HepG2 (cell line): ENCODE measurements around the gene RRP36. TPM values are rescaled to one million over a fixed set of nuclear protein-coding genes. Genes with fewer than 3 reads are reported as not detected.
A peak's percentile ranks its signal among the peaks of the same experiment; 100 is the strongest.

Experiments used
- CERS6 ChIP-seq: sonication (generic); formaldehyde crosslinking; IDR thresholded peaks from 2 replicates; pipeline ENCODE4 v1.5.0; 2020; ENCODE audit warnings: missing genetic modification reagents
- GATAD2A ChIP-seq: IDR thresholded peaks from 2 replicates; pipeline ENCODE4 v1.6.1; 2016
- KLF6 ChIP-seq: IDR thresholded peaks from 2 replicates; pipeline ENCODE4 v1.8.0; 2016; ENCODE audit warnings: missing biosample characterization, missing genetic modification reagents
- MAFK ChIP-seq, 2 experiments: IDR thresholded peaks in 1 of 2; conservative IDR thresholded peaks in 1 of 2; 2 replicates each; pipeline ENCODE4 v1.6.1; 2011; ENCODE audit warnings: improper control_type of control experiment in 2 of 2, low read length in 2 of 2
- MIXL1 ChIP-seq: IDR thresholded peaks from 2 replicates; pipeline ENCODE4 v1.6.1; 2016
- PRDM4 ChIP-seq: sonication (generic); formaldehyde crosslinking; IDR thresholded peaks from 2 replicates; pipeline ENCODE4 v1.9.0; 2021; ENCODE audit warnings: missing genetic modification reagents, borderline replicate concordance
- TARDBP ChIP-seq: sonication (generic); formaldehyde crosslinking; IDR thresholded peaks from 2 replicates; pipeline ENCODE4 v1.8.0; 2022; ENCODE audit warnings: mild to moderate bottlenecking, missing genetic modification reagents
- TBX3 ChIP-seq: fragments of 450-650 bp; IDR thresholded peaks from 2 replicates; pipeline ENCODE4 v1.6.1; 2017; ENCODE audit warnings: antibody characterized with exemption, mild to moderate bottlenecking, inconsistent platforms, borderline replicate concordance
- ZNF207 ChIP-seq: fragments of 450-650 bp; IDR thresholded peaks from 2 replicates; pipeline ENCODE4 v1.6.1; 2016; ENCODE audit warnings: antibody characterized with exemption, borderline replicate concordance
- ZNF251 ChIP-seq: sonication (generic); formaldehyde crosslinking; IDR thresholded peaks from 2 replicates; pipeline ENCODE4 v1.9.0; 2021; ENCODE audit warnings: mild to moderate bottlenecking, missing genetic modification reagents
- ZNF296 ChIP-seq: sonication (generic); formaldehyde crosslinking; conservative IDR thresholded peaks from 2 replicates; pipeline ENCODE4 v1.5.0; 2020; ENCODE audit warnings: mild to moderate bottlenecking, missing genetic modification reagents
- ZNF33B ChIP-seq: sonication (generic); formaldehyde crosslinking; IDR thresholded peaks from 2 replicates; pipeline ENCODE4 v1.5.1; 2020; ENCODE audit warnings: mild to moderate bottlenecking, missing genetic modification reagents
- ZNF343 ChIP-seq: sonication (generic); formaldehyde crosslinking; IDR thresholded peaks from 2 replicates; pipeline ENCODE4 v1.4.0; 2020; ENCODE audit warnings: mild to moderate bottlenecking, missing genetic modification reagents
- ZNF552 ChIP-seq: sonication (generic); formaldehyde crosslinking; IDR thresholded peaks from 2 replicates; pipeline ENCODE4 v1.9.0; 2022; ENCODE audit warnings: missing genetic modification reagents, mild to moderate bottlenecking, borderline replicate concordance
- ZNF569 ChIP-seq: sonication (generic); formaldehyde crosslinking; IDR thresholded peaks from 2 replicates; pipeline ENCODE4 v1.5.0; 2020; ENCODE audit warnings: mild to moderate bottlenecking, missing genetic modification reagents, moderate library complexity, borderline replicate concordance
- ZNF790 ChIP-seq: sonication (generic); formaldehyde crosslinking; IDR thresholded peaks from 2 replicates; pipeline ENCODE4 v1.8.0; 2022; ENCODE audit warnings: missing genetic modification reagents, mild to moderate bottlenecking, borderline replicate concordance
- polyA plus RNA-seq, 8 experiments: library from polyadenylated mRNA; depleted of rRNA in 3 of 8; stranded (reverse) in 7 of 8; unstranded in 1 of 8; fragments of >200 nt; fragmentation: Illumina TruSeq in 4 of 8; extraction: Trizol in 4 of 8; gene quantifications; 2 replicates each; pipeline versions ENCODE4 v1.2.1 to v1.2.3, GENCODE V29; 2011 to 2016; ENCODE audit warnings: low read depth in 4 of 8, missing spikeins in 1 of 8, mixed read lengths in 1 of 8; ENCODE audit not compliant: insufficient read depth in 1 of 8
- total RNA-seq, 5 experiments: library from RNA; depleted of rRNA; stranded (reverse); fragments of >200 nt; fragmentation: Illumina TruSeq; extraction: Trizol; gene quantifications; 2 replicates each; pipeline ENCODE4 v1.2.3, GENCODE V29; 2016; ENCODE audit warnings: low read depth in 1 of 5
- TF ChIP-seq, protein P1 (sequence below): sonication (generic); formaldehyde crosslinking; IDR thresholded peaks from 2 replicates; pipeline ENCODE4 v1.5.0; 2020; ENCODE audit warnings: missing genetic modification reagents
- TF ChIP-seq, protein P2 (sequence below): sonication (generic); formaldehyde crosslinking; IDR thresholded peaks from 2 replicates; pipeline ENCODE4 v1.4.0; 2020; ENCODE audit warnings: mild to moderate bottlenecking, missing genetic modification reagents
- TF ChIP-seq, protein P3 (sequence below): sonication (generic); formaldehyde crosslinking; IDR thresholded peaks from 2 replicates; pipeline ENCODE4 v1.4.0; 2020; ENCODE audit warnings: mild to moderate bottlenecking, missing genetic modification reagents, borderline replicate concordance
- TF ChIP-seq, protein P4 (sequence below): sonication (generic); formaldehyde crosslinking; IDR thresholded peaks from 2 replicates; pipeline ENCODE4 v1.8.0; 2022; ENCODE audit warnings: mild to moderate bottlenecking, missing genetic modification reagents

RRP36 gene
- total and polyA plus RNA-seq, 2 of the 13 experiments (the other 11 are each of a cell fraction or from before 2014, with no cell fraction given), result 29.5 to 144 TPM

DNA sequence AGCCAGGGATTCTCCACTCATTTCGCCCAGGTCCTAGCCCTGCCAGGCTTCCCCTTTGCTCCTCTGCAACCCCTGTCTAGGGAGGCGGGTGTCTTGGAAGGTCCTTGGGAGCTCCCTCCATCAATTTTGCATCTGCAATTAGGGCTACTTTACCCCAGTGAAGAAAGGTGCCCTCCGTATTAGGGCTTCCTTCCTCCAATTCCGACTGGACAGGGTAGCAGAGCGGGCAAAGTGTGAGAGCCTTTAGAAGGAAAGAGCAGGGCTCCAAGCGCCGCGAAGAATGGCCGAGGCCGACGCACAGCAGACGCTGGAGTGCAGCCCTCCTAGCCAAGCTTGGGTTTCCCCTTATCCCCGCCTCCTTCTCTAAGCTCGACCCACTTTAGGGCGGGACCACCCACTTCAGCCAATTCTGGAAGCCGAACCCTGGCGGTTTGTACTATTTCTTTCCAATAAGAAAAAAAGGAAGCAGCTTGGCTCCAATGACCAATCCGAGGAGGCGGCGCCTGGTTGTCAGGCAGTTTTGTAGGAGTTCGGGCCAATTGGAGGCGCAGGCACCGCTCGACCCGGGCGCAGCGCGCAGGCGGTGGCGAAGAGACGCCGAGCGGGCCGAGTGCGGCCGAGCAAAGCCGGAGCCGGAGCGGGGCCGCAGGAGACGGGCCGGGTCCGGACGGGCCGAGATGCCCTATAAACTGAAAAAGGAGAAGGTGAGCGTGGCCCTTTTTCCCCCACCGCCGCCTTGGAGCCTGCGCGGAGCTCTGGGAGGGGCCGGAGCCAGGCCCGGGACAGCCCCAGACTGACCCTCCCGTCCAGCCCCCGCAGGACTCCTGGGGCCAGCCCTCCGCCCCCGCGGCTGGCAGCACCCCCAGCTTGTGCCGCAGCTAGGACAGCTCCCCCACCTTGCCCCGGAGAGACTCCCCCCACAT is 37.2 kb upstream of the RRP36 start, which contains the start of gene PPP2R5D (continued):
- TF ChIP-seq, protein P1, sequence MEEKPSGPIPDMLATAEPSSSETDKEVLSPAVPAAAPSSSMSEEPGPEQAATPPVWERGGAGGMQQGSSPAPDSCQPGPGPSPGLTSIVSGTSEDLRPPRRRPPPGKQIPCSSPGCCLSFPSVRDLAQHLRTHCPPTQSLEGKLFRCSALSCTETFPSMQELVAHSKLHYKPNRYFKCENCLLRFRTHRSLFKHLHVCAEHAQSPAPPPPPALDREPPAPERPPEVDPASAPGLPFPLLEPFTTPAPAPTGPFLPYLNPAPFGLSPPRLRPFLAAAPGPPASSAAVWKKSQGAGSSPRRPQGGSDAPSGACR (CRISPR knock-in tag), result no peak
- TF ChIP-seq TBX3 (no peak), PRDM4 (CRISPR knock-in tag) (no peak), TARDBP (CRISPR knock-in tag) (peak; percentile 86), CERS6 (CRISPR knock-in tag) (no peak), KLF6 (CRISPR knock-in tag) (peak; percentile 80), ZNF790 (CRISPR knock-in tag) (peak; percentile 53; the same call in 1 of the 2 replicates), MAFK (conservative IDR thresholded peaks at IDR 0.05 in 1 of 2, IDR thresholded peaks at IDR 0.05 in 1 of 2; ENCODE audit: low read length in 2 of 2) (no peak), ZNF296 (no peak), ZNF251 (CRISPR knock-in tag) (no peak), ZNF552 (CRISPR knock-in tag) (no peak), ZNF569 (CRISPR knock-in tag) (no peak), MIXL1 (CRISPR knock-in tag) (0 out of 2 replicates have a peak, but pooled peaks have one; percentile 25), GATAD2A (CRISPR knock-in tag) (peak; percentile 38; the same call in 1 of the 2 replicates), ZNF207 (no peak), ZNF33B (CRISPR knock-in tag) (no peak), ZNF343 (peak; percentile 41; the same call in 1 of the 2 replicates)
- TF ChIP-seq, protein P2, sequence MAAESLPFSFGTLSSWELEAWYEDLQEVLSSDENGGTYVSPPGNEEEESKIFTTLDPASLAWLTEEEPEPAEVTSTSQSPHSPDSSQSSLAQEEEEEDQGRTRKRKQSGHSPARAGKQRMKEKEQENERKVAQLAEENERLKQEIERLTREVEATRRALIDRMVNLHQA (CRISPR knock-in tag), result no peak
- TF ChIP-seq, protein P3, sequence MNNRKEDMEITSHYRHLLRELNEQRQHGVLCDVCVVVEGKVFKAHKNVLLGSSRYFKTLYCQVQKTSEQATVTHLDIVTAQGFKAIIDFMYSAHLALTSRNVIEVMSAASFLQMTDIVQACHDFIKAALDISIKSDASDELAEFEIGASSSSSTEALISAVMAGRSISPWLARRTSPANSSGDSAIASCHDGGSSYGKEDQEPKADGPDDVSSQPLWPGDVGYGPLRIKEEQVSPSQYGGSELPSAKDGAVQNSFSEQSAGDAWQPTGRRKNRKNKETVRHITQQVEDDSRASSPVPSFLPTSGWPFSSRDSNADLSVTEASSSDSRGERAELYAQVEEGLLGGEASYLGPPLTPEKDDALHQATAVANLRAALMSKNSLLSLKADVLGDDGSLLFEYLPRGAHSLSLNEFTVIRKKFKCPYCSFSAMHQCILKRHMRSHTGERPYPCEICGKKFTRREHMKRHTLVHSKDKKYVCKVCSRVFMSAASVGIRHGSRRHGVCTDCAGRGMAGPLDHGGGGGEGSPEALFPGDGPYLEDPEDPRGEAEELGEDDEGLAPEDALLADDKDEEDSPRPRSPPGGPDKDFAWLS, result no peak
- TF ChIP-seq, protein P4, sequence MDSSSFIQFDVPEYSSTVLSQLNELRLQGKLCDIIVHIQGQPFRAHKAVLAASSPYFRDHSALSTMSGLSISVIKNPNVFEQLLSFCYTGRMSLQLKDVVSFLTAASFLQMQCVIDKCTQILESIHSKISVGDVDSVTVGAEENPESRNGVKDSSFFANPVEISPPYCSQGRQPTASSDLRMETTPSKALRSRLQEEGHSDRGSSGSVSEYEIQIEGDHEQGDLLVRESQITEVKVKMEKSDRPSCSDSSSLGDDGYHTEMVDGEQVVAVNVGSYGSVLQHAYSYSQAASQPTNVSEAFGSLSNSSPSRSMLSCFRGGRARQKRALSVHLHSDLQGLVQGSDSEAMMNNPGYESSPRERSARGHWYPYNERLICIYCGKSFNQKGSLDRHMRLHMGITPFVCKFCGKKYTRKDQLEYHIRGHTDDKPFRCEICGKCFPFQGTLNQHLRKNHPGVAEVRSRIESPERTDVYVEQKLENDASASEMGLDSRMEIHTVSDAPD (CRISPR knock-in tag), result peak; percentile 58; the same call in 1 of the 2 replicates
